ENCODE data around the gene IER3IP1. TPM values are rescaled to one million over a fixed set of nuclear protein-coding genes. Genes with fewer than 3 reads are reported as not detected.

Gene IER3IP1
- total and polyA plus RNA-seq, 2 of the 13 experiments (the other 11 are each of a cell fraction or from before 2014, with no cell fraction given) = 18.7 to 26.1 TPM

DNA sequence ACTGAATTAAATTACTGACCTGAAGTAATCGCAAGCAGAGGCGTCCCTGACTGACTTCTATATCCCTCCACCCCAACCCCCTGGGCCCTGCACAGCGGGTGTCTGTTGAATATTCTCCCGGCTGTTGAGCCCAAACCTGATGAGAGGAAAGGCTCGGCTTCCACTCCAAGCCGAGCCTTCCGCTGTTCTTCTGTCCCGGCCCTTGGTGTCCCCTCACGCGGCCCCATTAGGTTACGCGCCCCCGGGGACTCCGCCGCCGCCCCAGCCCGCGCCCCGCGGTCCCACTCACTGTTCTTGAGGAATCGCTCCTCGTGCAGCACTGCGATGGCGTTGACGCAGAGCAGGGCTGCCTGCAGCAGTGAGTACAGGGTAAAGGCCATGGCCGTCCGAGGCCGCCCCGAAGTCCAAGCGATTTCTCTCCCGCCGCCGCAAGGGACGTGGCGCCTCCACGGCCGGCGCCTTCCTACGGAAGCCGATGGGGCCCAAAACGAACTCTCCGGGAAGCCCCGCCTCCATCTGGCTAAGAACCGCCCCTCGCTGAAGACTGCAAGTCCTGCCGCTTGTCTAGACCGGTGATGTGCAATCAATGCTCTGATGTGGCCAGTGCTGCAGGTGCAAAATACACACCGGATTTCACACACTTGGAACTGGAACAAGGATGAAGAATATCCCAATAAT lies at the start of gene IER3IP1 (continued):
- TF ChIP-seq, protein P1, sequence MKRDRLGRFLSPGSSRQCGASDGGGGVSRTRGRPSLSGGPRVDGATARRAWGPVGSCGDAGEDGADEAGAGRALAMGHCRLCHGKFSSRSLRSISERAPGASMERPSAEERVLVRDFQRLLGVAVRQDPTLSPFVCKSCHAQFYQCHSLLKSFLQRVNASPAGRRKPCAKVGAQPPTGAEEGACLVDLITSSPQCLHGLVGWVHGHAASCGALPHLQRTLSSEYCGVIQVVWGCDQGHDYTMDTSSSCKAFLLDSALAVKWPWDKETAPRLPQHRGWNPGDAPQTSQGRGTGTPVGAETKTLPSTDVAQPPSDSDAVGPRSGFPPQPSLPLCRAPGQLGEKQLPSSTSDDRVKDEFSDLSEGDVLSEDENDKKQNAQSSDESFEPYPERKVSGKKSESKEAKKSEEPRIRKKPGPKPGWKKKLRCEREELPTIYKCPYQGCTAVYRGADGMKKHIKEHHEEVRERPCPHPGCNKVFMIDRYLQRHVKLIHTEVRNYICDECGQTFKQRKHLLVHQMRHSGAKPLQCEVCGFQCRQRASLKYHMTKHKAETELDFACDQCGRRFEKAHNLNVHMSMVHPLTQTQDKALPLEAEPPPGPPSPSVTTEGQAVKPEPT (CRISPR knock-in tag; IDR thresholded peaks at IDR 0.05; ENCODE audit: low read depth) = peak; percentile 68; the same call in 1 of the 2 replicates
- peak; percentile 79 for TF ChIP-seq ZNF547 (CRISPR knock-in tag; IDR thresholded peaks at IDR 0.05)
- TF ChIP-seq ZSCAN9 (CRISPR knock-in tag; IDR thresholded peaks at IDR 0.05; ENCODE audit: borderline replicate concordance) = peak; percentile 45; the same call in 1 of the 2 replicates
- peak; percentile 71 for TF ChIP-seq PPARG (CRISPR knock-in tag; conservative IDR thresholded peaks at IDR 0.05)
- TF ChIP-seq GZF1 (CRISPR knock-in tag; IDR thresholded peaks at IDR 0.05) = peak; percentile 63; the same call in 1 of the 2 replicates
- peak; percentile 62; the same call in 1 of the 2 replicates for TF ChIP-seq ZNF12 (CRISPR knock-in tag; IDR thresholded peaks at IDR 0.05)
- peak; percentile 94; the same call in 1 of the 2 replicates for TF ChIP-seq ZNF430 (CRISPR knock-in tag; IDR thresholded peaks at IDR 0.05)
- TF ChIP-seq, protein P2, sequence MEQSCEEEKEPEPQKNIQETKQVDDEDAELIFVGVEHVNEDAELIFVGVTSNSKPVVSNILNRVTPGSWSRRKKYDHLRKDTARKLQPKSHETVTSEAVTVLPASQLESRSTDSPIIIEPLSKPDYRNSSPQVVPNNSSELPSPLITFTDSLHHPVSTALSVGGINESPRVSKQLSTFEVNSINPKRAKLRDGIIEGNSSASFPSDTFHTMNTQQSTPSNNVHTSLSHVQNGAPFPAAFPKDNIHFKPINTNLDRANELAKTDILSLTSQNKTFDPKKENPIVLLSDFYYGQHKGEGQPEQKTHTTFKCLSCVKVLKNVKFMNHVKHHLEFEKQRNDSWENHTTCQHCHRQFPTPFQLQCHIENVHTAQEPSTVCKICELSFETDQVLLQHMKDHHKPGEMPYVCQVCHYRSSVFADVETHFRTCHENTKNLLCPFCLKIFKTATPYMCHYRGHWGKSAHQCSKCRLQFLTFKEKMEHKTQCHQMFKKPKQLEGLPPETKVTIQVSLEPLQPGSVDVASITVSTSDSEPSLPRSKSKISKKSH (CRISPR knock-in tag; IDR thresholded peaks at IDR 0.05; ENCODE audit: borderline replicate concordance) = 0 out of 2 replicates have a peak, but pooled peaks have one; percentile 64
- TF ChIP-seq U2AF1 (optimal IDR thresholded peaks at IDR 0.05; ENCODE audit: low read depth, low read length) = peak; percentile 31
- TF ChIP-seq MYC (CRISPR knock-in tag; IDR thresholded peaks at IDR 0.05; ENCODE audit: borderline replicate concordance) = peak; percentile 76
- TF ChIP-seq ZNF20 (CRISPR knock-in tag; IDR thresholded peaks at IDR 0.05) = 0 out of 2 replicates have a peak, but pooled peaks have one; percentile 44
- peak; percentile 95 for TF ChIP-seq ZFX (CRISPR knock-in tag; IDR thresholded peaks at IDR 0.05; ENCODE audit: low read depth)
- 0 out of 2 replicates have a peak, but pooled peaks have one; percentile 25 for TF ChIP-seq FIP1L1 (IDR thresholded peaks at IDR 0.05; ENCODE audit: borderline replicate concordance, insufficient read depth, low read depth, low read length)
- TF ChIP-seq, protein P3, sequence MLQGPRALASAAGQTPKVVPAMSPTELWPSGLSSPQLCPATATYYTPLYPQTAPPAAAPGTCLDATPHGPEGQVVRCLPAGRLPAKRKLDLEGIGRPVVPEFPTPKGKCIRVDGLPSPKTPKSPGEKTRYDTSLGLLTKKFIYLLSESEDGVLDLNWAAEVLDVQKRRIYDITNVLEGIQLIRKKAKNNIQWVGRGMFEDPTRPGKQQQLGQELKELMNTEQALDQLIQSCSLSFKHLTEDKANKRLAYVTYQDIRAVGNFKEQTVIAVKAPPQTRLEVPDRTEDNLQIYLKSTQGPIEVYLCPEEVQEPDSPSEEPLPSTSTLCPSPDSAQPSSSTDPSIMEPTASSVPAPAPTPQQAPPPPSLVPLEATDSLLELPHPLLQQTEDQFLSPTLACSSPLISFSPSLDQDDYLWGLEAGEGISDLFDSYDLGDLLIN (CRISPR knock-in tag; IDR thresholded peaks at IDR 0.05; ENCODE audit: borderline replicate concordance) = peak; percentile 46; the same call in 1 of the 2 replicates
- TF ChIP-seq SNAPC2 (CRISPR knock-in tag; IDR thresholded peaks at IDR 0.05) = 0 out of 2 replicates have a peak, but pooled peaks have one; percentile 72
- TF ChIP-seq ZMYM3 (CRISPR knock-in tag; IDR thresholded peaks at IDR 0.05) = peak; percentile 79
- TF ChIP-seq GMEB2 (CRISPR knock-in tag; IDR thresholded peaks at IDR 0.05; ENCODE audit: low read depth) = peak; percentile 60
- peak; percentile 86 for TF ChIP-seq POLR2AphosphoS5 (IDR thresholded peaks at IDR 0.05; ENCODE audit: low read depth, low read length)
- TF ChIP-seq ZNF513 (CRISPR knock-in tag; conservative IDR thresholded peaks at IDR 0.05) = no peak
- TF ChIP-seq HDAC1 (CRISPR knock-in tag; IDR thresholded peaks at IDR 0.05) = peak; percentile 83
